K562 (cell line): ENCODE data around the gene TMPRSS6. TPM values are rescaled to one million over a fixed set of nuclear protein-coding genes. Genes with fewer than 3 reads are reported as not detected.

Source experiments
- polyA plus RNA-seq, 8 experiments: library from polyadenylated mRNA; depleted of rRNA in 4 of 8; stranded (reverse) in 5 of 8; unstranded in 3 of 8; fragments of >200 nt; fragmentation: Nextera tagmentation in 2 of 8; fragmentation: Illumina TruSeq in 1 of 8; extraction: Ambion mirVana in 2 of 8; extraction: Trizol in 1 of 8; gene quantifications; 2 replicates each; pipeline versions ENCODE4 v1.2.1 to v1.2.3, GENCODE V29; 2011 to 2014; ENCODE audit warnings: inconsistent platforms in 1 of 8, missing spikeins in 1 of 8
- total RNA-seq, 7 experiments: library from RNA; depleted of rRNA in 6 of 7; stranded (reverse); fragments of >200 nt in 6 of 7; fragmentation: Illumina TruSeq in 2 of 7; extraction: Trizol in 2 of 7; gene quantifications; 2 replicates each; pipeline versions ENCODE4 v1.2.1 to v1.2.3, GENCODE V29; 2011 to 2021; ENCODE audit warnings: low replicate concordance in 1 of 7
- TF ChIP-seq, protein P1 (sequence below): fragments of 200-600 bp; sonication (generic); IDR thresholded peaks from one replicate; pipeline ENCODE4 v1.6.1; 2012; ENCODE audit warnings: mild to moderate bottlenecking, low read depth, low read length, inconsistent platforms

Gene TMPRSS6
- total and polyA plus RNA-seq, 9 of the 15 experiments (the other 6 are each of a cell fraction or from before 2014, with no cell fraction given): 0.03 TPM; not detected in 8

- TF ChIP-seq, protein P1, sequence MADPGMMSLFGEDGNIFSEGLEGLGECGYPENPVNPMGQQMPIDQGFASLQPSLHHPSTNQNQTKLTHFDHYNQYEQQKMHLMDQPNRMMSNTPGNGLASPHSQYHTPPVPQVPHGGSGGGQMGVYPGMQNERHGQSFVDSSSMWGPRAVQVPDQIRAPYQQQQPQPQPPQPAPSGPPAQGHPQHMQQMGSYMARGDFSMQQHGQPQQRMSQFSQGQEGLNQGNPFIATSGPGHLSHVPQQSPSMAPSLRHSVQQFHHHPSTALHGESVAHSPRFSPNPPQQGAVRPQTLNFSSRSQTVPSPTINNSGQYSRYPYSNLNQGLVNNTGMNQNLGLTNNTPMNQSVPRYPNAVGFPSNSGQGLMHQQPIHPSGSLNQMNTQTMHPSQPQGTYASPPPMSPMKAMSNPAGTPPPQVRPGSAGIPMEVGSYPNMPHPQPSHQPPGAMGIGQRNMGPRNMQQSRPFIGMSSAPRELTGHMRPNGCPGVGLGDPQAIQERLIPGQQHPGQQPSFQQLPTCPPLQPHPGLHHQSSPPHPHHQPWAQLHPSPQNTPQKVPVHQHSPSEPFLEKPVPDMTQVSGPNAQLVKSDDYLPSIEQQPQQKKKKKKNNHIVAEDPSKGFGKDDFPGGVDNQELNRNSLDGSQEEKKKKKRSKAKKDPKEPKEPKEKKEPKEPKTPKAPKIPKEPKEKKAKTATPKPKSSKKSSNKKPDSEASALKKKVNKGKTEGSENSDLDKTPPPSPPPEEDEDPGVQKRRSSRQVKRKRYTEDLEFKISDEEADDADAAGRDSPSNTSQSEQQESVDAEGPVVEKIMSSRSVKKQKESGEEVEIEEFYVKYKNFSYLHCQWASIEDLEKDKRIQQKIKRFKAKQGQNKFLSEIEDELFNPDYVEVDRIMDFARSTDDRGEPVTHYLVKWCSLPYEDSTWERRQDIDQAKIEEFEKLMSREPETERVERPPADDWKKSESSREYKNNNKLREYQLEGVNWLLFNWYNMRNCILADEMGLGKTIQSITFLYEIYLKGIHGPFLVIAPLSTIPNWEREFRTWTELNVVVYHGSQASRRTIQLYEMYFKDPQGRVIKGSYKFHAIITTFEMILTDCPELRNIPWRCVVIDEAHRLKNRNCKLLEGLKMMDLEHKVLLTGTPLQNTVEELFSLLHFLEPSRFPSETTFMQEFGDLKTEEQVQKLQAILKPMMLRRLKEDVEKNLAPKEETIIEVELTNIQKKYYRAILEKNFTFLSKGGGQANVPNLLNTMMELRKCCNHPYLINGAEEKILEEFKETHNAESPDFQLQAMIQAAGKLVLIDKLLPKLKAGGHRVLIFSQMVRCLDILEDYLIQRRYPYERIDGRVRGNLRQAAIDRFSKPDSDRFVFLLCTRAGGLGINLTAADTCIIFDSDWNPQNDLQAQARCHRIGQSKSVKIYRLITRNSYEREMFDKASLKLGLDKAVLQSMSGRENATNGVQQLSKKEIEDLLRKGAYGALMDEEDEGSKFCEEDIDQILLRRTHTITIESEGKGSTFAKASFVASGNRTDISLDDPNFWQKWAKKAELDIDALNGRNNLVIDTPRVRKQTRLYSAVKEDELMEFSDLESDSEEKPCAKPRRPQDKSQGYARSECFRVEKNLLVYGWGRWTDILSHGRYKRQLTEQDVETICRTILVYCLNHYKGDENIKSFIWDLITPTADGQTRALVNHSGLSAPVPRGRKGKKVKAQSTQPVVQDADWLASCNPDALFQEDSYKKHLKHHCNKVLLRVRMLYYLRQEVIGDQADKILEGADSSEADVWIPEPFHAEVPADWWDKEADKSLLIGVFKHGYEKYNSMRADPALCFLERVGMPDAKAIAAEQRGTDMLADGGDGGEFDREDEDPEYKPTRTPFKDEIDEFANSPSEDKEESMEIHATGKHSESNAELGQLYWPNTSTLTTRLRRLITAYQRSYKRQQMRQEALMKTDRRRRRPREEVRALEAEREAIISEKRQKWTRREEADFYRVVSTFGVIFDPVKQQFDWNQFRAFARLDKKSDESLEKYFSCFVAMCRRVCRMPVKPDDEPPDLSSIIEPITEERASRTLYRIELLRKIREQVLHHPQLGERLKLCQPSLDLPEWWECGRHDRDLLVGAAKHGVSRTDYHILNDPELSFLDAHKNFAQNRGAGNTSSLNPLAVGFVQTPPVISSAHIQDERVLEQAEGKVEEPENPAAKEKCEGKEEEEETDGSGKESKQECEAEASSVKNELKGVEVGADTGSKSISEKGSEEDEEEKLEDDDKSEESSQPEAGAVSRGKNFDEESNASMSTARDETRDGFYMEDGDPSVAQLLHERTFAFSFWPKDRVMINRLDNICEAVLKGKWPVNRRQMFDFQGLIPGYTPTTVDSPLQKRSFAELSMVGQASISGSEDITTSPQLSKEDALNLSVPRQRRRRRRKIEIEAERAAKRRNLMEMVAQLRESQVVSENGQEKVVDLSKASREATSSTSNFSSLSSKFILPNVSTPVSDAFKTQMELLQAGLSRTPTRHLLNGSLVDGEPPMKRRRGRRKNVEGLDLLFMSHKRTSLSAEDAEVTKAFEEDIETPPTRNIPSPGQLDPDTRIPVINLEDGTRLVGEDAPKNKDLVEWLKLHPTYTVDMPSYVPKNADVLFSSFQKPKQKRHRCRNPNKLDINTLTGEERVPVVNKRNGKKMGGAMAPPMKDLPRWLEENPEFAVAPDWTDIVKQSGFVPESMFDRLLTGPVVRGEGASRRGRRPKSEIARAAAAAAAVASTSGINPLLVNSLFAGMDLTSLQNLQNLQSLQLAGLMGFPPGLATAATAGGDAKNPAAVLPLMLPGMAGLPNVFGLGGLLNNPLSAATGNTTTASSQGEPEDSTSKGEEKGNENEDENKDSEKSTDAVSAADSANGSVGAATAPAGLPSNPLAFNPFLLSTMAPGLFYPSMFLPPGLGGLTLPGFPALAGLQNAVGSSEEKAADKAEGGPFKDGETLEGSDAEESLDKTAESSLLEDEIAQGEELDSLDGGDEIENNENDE: no peak
These were observed 60.3 kb downstream of the TMPRSS6 start (continued) for GRCh38 chr22:37049224-37049623.
